IMR-90 (cell line): Measurements from ENCODE around the gene SUPV3L1. TPM values are rescaled to one million over a fixed set of nuclear protein-coding genes. Genes with fewer than 3 reads are reported as not detected.

ENCODE experiments used
- ATAC-seq: fragments of 200-7000 bp; cut with Tn5 transposase; 2 replicates; pipeline ENCODE4 v1.9.1; 2020; ENCODE audit warnings: low read depth, mild to moderate bottlenecking, moderate library complexity
- BruUV-seq: library from RNA; stranded (reverse); fragments of 400-500 nt; replicated peaks from 2 replicates; lab custom pipeline; 2021; lab: Mats Ljungman, UMichigan
- CTCF ChIA-PET: fragments of 300-600 bp; formaldehyde crosslinking; extraction: SDS; loops from one replicate; lab custom pipeline; 2021; ENCODE audit warnings: antibody characterized with exemption; lab: Yijun Ruan, JAX
- POLR2A ChIA-PET: fragments of 300-600 bp; sonication (Branson Sonifier 250); formaldehyde crosslinking; loops from one replicate; lab custom pipeline; 2022; ENCODE audit warnings: antibody characterized with exemption; ENCODE audit not compliant: unreplicated experiment; lab: Charles Lee
- DNase-seq: peaks from one replicate; pipeline ENCODE4 v3.0.0; 2013
- H2AFZ ChIP-seq: replicated peaks from 2 replicates; pipeline ENCODE3; 2013; ENCODE audit warnings: low read length, mild to moderate bottlenecking; ENCODE audit not compliant: poor library complexity
- H2AK5ac ChIP-seq: 2 replicates; pipeline ENCODE4 v1.6.1; 2013; ENCODE audit warnings: low read depth, low read length, inconsistent platforms
- H2AK9ac ChIP-seq: replicated peaks from 2 replicates; pipeline ENCODE3; 2013; ENCODE audit warnings: mild to moderate bottlenecking, low read depth, low read length, moderate library complexity; ENCODE audit not compliant: poor library complexity
- H2BK120ac ChIP-seq: 2 replicates; pipeline ENCODE4 v1.6.1; 2013; ENCODE audit warnings: low read depth, low read length, inconsistent platforms
- H2BK15ac ChIP-seq: 3 replicates; pipeline ENCODE4 v1.6.1; 2013; ENCODE audit warnings: low read depth, low read length, inconsistent platforms
- H2BK20ac ChIP-seq: 2 replicates; pipeline ENCODE4 v1.6.1; 2013; ENCODE audit warnings: low read depth, mild to moderate bottlenecking, inconsistent platforms, low read length, moderate library complexity
- H2BK5ac ChIP-seq: 2 replicates; pipeline ENCODE4 v1.6.1; 2013; ENCODE audit warnings: mild to moderate bottlenecking, low read depth, low read length, inconsistent platforms; ENCODE audit not compliant: poor library complexity, severe bottlenecking
- H3K14ac ChIP-seq: replicated peaks from 2 replicates; pipeline ENCODE4 v1.6.1; 2013; ENCODE audit warnings: low read depth, low read length, inconsistent platforms
- H3K18ac ChIP-seq: 2 replicates; pipeline ENCODE4 v1.6.1; 2013; ENCODE audit warnings: low read depth, low read length, control low read depth
- H3K23ac ChIP-seq: 2 replicates; pipeline ENCODE4 v1.6.1; 2013; ENCODE audit warnings: low read depth, low read length, inconsistent platforms
- H3K27ac ChIP-seq: 2 replicates; pipeline ENCODE4 v1.5.1; 2013; ENCODE audit warnings: mild to moderate bottlenecking, control low read depth, low read length; ENCODE audit not compliant: insufficient read depth
- H3K27me3 ChIP-seq: 2 replicates; pipeline ENCODE4 v1.6.1; 2013; ENCODE audit warnings: low read length; ENCODE audit not compliant: control insufficient read depth, insufficient read depth
- H3K36me3 ChIP-seq: 2 replicates; pipeline ENCODE4 v1.6.1; 2013; ENCODE audit warnings: low read length, mixed read lengths; ENCODE audit not compliant: control insufficient read depth, insufficient read depth
- H3K4ac ChIP-seq: 2 replicates; pipeline ENCODE4 v1.6.1; 2013; ENCODE audit warnings: low read depth, low read length, inconsistent platforms
- H3K4me1 ChIP-seq: 2 replicates; pipeline ENCODE4 v1.6.1; 2013; ENCODE audit warnings: low read length, mixed read lengths; ENCODE audit not compliant: control insufficient read depth, insufficient read depth
- H3K4me2 ChIP-seq: 2 replicates; pipeline ENCODE4 v1.6.1; 2013; ENCODE audit warnings: low read depth, mild to moderate bottlenecking, control low read depth, low read length, moderate library complexity
- H3K4me3 ChIP-seq: 2 replicates; pipeline ENCODE4 v1.5.1; 2013; ENCODE audit warnings: low read depth, mild to moderate bottlenecking, control low read depth, low read length, moderate library complexity; ENCODE audit not compliant: insufficient read depth
- H3K56ac ChIP-seq: 2 replicates; pipeline ENCODE4 v1.6.1; 2013; ENCODE audit warnings: low read length, inconsistent platforms; ENCODE audit not compliant: insufficient read depth; ENCODE audit errors: extremely low read depth
- H3K79me1 ChIP-seq, 2 experiments: 2 replicates each; pipeline ENCODE4 v1.6.1; 2013; ENCODE audit warnings: low read length in 2 of 2, inconsistent platforms in 1 of 2, low read depth in 1 of 2
- H3K9ac ChIP-seq: 2 replicates; pipeline ENCODE4 v1.6.1; 2013; ENCODE audit warnings: low read depth, low read length, control low read depth
- H3K9me1 ChIP-seq: 2 replicates; pipeline ENCODE4 v1.6.1; 2013; ENCODE audit warnings: low read length, inconsistent platforms; ENCODE audit not compliant: insufficient read depth
- H3K9me3 ChIP-seq: 2 replicates; pipeline ENCODE4 v1.6.1; 2013; ENCODE audit warnings: low read length; ENCODE audit not compliant: control insufficient read depth, insufficient read depth
- H4K20me1 ChIP-seq: 2 replicates; pipeline ENCODE4 v1.6.1; 2013; ENCODE audit warnings: low read length, inconsistent platforms; ENCODE audit not compliant: insufficient read depth
- H4K5ac ChIP-seq: 2 replicates; pipeline ENCODE4 v1.6.1; 2013; ENCODE audit warnings: mild to moderate bottlenecking, low read depth, low read length, control low read depth
- H4K8ac ChIP-seq, 2 experiments: 2 replicates each; pipeline ENCODE4 v1.6.1; 2013; ENCODE audit warnings: low read depth in 2 of 2, low read length in 2 of 2, control low read depth in 1 of 2, inconsistent platforms in 1 of 2
- H4K91ac ChIP-seq: 2 replicates; pipeline ENCODE4 v1.6.1; 2013; ENCODE audit warnings: low read depth, low read length, inconsistent platforms; ENCODE audit not compliant: insufficient read depth
- BHLHE40 ChIP-seq: fragments of 150-350 bp; IDR thresholded peaks from 2 replicates; pipeline ENCODE4 v1.6.1; 2016; ENCODE audit warnings: mild to moderate bottlenecking, low read depth, low read length
- FOS ChIP-seq: fragments of 150-350 bp; IDR thresholded peaks from 2 replicates; pipeline ENCODE4 v1.6.1; 2016; ENCODE audit warnings: low read depth, low read length
- MAZ ChIP-seq: IDR thresholded peaks from 2 replicates; pipeline ENCODE4 v1.6.1; 2012; ENCODE audit warnings: low read depth, mild to moderate bottlenecking, low read length, improper control_type of control experiment, moderate library complexity, borderline replicate concordance
- MXI1 ChIP-seq: IDR thresholded peaks from 2 replicates; pipeline ENCODE4 v1.6.1; 2012; ENCODE audit warnings: low read depth, mild to moderate bottlenecking, low read length, moderate library complexity, borderline replicate concordance
- NFE2L2 ChIP-seq: fragments of 150-350 bp; IDR thresholded peaks from 2 replicates; pipeline ENCODE4 v1.6.1; 2016; ENCODE audit warnings: low read depth, mild to moderate bottlenecking, low read length
- RCOR1 ChIP-seq: IDR thresholded peaks from 2 replicates; pipeline ENCODE4 v1.6.1; 2012; ENCODE audit warnings: mild to moderate bottlenecking, low read length, improper control_type of control experiment; ENCODE audit not compliant: insufficient replicate concordance
- WGBS, 2 experiments: methylation state at CpG; one replicate each; pipeline versions ENCODE4 v1.1.5 to v1.1.7; 2013; ENCODE audit warnings: missing lambda C conversion rate in 2 of 2; ENCODE audit not compliant: insufficient read length in 1 of 2; ENCODE audit errors: extremely low coverage in 2 of 2; 5-methylcytosine and 5-hydroxymethylcytosine counted together
- dilution Hi-C: fragments of 300-500 bp; cut with HindIII; formaldehyde crosslinking; loops from one replicate; pipeline ENCODE4 v1.14.3; 2018; ENCODE audit warnings: low sequenced_read_pairs; ENCODE audit not compliant: unreplicated experiment
- in situ Hi-C: fragments of 300-500 bp; cut with MboI; formaldehyde crosslinking; loops from 3 replicates; pipeline ENCODE4 v1.14.3; 2019; ENCODE audit warnings: low sequenced_read_pairs, inconsistent platforms, mixed read lengths
- intact Hi-C: fragments of 100-400 bp; cut with micrococcal nuclease; formaldehyde crosslinking; loops from 2 replicates; pipeline ENCODE4 v1.10.0; 2022
- polyA plus RNA-seq, 3 experiments: library from polyadenylated mRNA; depleted of rRNA; stranded (reverse); fragments of >200 nt; gene quantifications; 2 replicates each; pipeline ENCODE4 v1.2.3, GENCODE V29; 2012; ENCODE audit warnings: low replicate concordance in 1 of 3
- total RNA-seq: library from RNA; depleted of rRNA; stranded (reverse); fragments of >200 nt; gene quantifications from 2 replicates; pipeline ENCODE4 v1.2.3, GENCODE V29; 2012

Gene SUPV3L1
- total and polyA plus RNA-seq, 2 of the 4 experiments (the other 2 are of a cell fraction), result 24.4 to 26.5 TPM

GRCh38 chr10:69220041-69220451 is 40.0 kb downstream of the SUPV3L1 start, which contains the start of gene HKDC1:
TSS of gene HKDC1 (plus strand) at chr10:69220332. CDS start at chr10:69220436, 104 bp downstream.
- ATAC-seq (no peak), DNase-seq (no peak)
- H4K5ac ChIP-seq, result no peak within 1 kb of the TSS
- no peak within 1 kb of the TSS for H3K56ac ChIP-seq
- dilution Hi-C loops (no loop called here), intact Hi-C loops (no loop called here), in situ Hi-C loops (no loop called here)
- POLR2A ChIA-PET, result no interaction called here
- H3K14ac ChIP-seq, result no peak within 1 kb of the TSS
- no peak within 1 kb of the TSS for H2BK20ac ChIP-seq
- H3K36me3 ChIP-seq, result no peaks in the 10 kb centered on the region
- no peak within 1 kb of the TSS for H4K8ac ChIP-seq
- no TSS peak for BruUV-seq
- no peak within 1 kb of the TSS for H2BK15ac ChIP-seq
- no peak within 1 kb of the TSS for H2BK120ac ChIP-seq
- no peak within 1 kb of the TSS for H2AFZ ChIP-seq
- H3K9me3 ChIP-seq, result no peaks in the 10 kb centered on the region
- WGBS, 2 experiments, result 95% methylated on average over 3 of the region's 8 CpGs; no CpG with 5 or more reads in 1 of the 2 experiments
- no peak within 1 kb of the TSS for H4K91ac ChIP-seq
- H2AK9ac ChIP-seq, result no peak within 1 kb of the TSS
- no peak within 1 kb of the TSS for H3K4me3 ChIP-seq
- H2AK5ac ChIP-seq, result no peak within 1 kb of the TSS
- H3K27ac ChIP-seq, result no peak within 1 kb of the TSS
- TF ChIP-seq MAZ (no peak), RCOR1 (no peak), BHLHE40 (no peak), FOS (no peak), NFE2L2 (no peak), MXI1 (no peak)
- no peak within 1 kb of the TSS for H3K18ac ChIP-seq
- peaks cover 3% of the 10 kb centered on the region; the same call in 1 of the 2 replicates for H3K4me1 ChIP-seq
- no peaks in the 10 kb centered on the region for H3K79me1 ChIP-seq
- no peak within 1 kb of the TSS for H2BK5ac ChIP-seq
- no peaks in the 10 kb centered on the region for H3K27me3 ChIP-seq
- no peak within 1 kb of the TSS for H3K23ac ChIP-seq
- H3K4me2 ChIP-seq, result no peak within 1 kb of the TSS
- H4K20me1 ChIP-seq, result no peaks in the 10 kb centered on the region
- no peak within 1 kb of the TSS for H3K4ac ChIP-seq
- no peak within 1 kb of the TSS for H3K9ac ChIP-seq
- CTCF ChIA-PET, result no interaction called here
- H3K9me1 ChIP-seq, result 0 out of 2 replicates have a peak, but pooled peaks cover 8% of the 10 kb centered on the region
